ENCODE data around the gene DAB1. TPM values are rescaled to one million over a fixed set of nuclear protein-coding genes. Genes with fewer than 3 reads are reported as not detected.

DAB1 gene
- total and polyA plus RNA-seq, 10 of the 15 experiments (the other 5 are each of a cell fraction or from before 2014, with no cell fraction given) = 0.02 to 0.10 (median 0.03) TPM; not detected in 5

- POLR2A ChIA-PET = no interaction called here
- SMC1A ChIA-PET (ENCODE audit: uncharacterized antibody, unreplicated experiment) = interaction anchor here (1.0 kb wide), 1 partner anchor 22 kb away, joined by 3 read pairs; no protein-coding TSS in a partner anchor
- no TSS peak for BruUV-seq (replicated peaks)
- intact Hi-C loops (cut with micrococcal nuclease; ENCODE audit: unreplicated experiment) (no loop called here), in situ Hi-C loops (cut with MboI) (no loop called here)
- no peak overlapping the region for H2AFZ ChIP-seq (ENCODE audit: control insufficient read depth, low read depth, low read length)
- no peaks in the 10 kb centered on the region for H4K20me1 ChIP-seq (ENCODE audit: control insufficient read depth, insufficient read depth)
- TF ChIP-seq EZH2 (IDR thresholded peaks at IDR 0.05; ENCODE audit: borderline replicate concordance, control insufficient read depth, low read depth, low read length) (no peak), MAX (IDR thresholded peaks at IDR 0.05; ENCODE audit: low read depth, low read length) (no peak), SKIL (IDR thresholded peaks at IDR 0.05; ENCODE audit: low read depth, poor library complexity, severe bottlenecking) (no peak), SPI1 (IDR thresholded peaks at IDR 0.05; ENCODE audit: borderline replicate concordance, insufficient read depth, low read depth, low read length) (no peak), CBFB (IDR thresholded peaks at IDR 0.05; ENCODE audit: low read depth) (no peak), NFYA (IDR thresholded peaks at IDR 0.05; ENCODE audit: borderline replicate concordance, low read depth, low read length) (no peak), ATF7 (IDR thresholded peaks at IDR 0.05; ENCODE audit: low read depth) (no peak), HDAC6 (IDR thresholded peaks at IDR 0.05; ENCODE audit: unreplicated experiment) (no peak), BCL3 (IDR thresholded peaks at IDR 0.05; ENCODE audit: borderline replicate concordance, insufficient read depth, low read depth, low read length, poor library complexity, severe bottlenecking) (no peak), SIX5 (IDR thresholded peaks at IDR 0.05; ENCODE audit: low read depth, low read length, severe bottlenecking) (no peak), NR2C1 (IDR thresholded peaks at IDR 0.05) (no peak), EP300 (IDR thresholded peaks at IDR 0.05; ENCODE audit: borderline replicate concordance in 1 of 2, control insufficient read depth in 1 of 2, low read depth in 2 of 2, low read length in 2 of 2) (no peak), PKNOX1 (IDR thresholded peaks at IDR 0.05) (no peak), CEBPB (IDR thresholded peaks at IDR 0.05; ENCODE audit: borderline replicate concordance in 1 of 2, low read depth in 2 of 2, low read length in 2 of 2) (no peak), SMAD5 (IDR thresholded peaks at IDR 0.05; ENCODE audit: low read depth) (no peak)
- no peak overlapping the region for H3K4me3 ChIP-seq
- RAD21 ChIA-PET (ENCODE audit: unreplicated experiment) = no interaction called here
- no peaks in the 10 kb centered on the region; a peak in 1 of 4 replicates for H3K27me3 ChIP-seq (replicated peaks in 1 of 2; ENCODE audit: control insufficient read depth in 2 of 2, insufficient read depth in 2 of 2, low read length in 1 of 2)
- H3K36me3 ChIP-seq (ENCODE audit: control insufficient read depth in 2 of 2, insufficient read depth in 2 of 2, low read length in 1 of 2) = no peaks in the 10 kb centered on the region
- H3K79me2 ChIP-seq (ENCODE audit: control insufficient read depth, insufficient read depth, low read length) = no peaks in the 10 kb centered on the region
- no peak overlapping the region for H3K4me2 ChIP-seq (ENCODE audit: control insufficient read depth, insufficient read depth)
- 2% methylated on average over 3 of the region's 3 CpGs for WGBS (ENCODE audit: insufficient coverage, insufficient replicate concordance, low lambda C conversion rate, missing lambda C conversion rate)
- H3K4me1 ChIP-seq (ENCODE audit: control insufficient read depth, insufficient read depth, low read length) = no peaks in the 10 kb centered on the region
- no peaks in the 10 kb centered on the region for H3K9me3 ChIP-seq (replicated peaks; ENCODE audit: control insufficient read depth, insufficient read depth, low read length)
- no peak for ATAC-seq
- no peak overlapping the region for H3K27ac ChIP-seq (ENCODE audit: control insufficient read depth, insufficient read depth)
- H3K9ac ChIP-seq (ENCODE audit: control insufficient read depth, insufficient read depth, low read length) = no peak overlapping the region
- no peak for DNase-seq (ENCODE audit: low read depth, low spot score)
- CTCF ChIA-PET = no interaction called here
- no peak for FAIRE-seq
Measured at GRCh38 chr1:57331620-57332019, 92.2 kb downstream of the DAB1 start.
